ENCODE results near the gene STK24. TPM values are rescaled to one million over a fixed set of nuclear protein-coding genes. Genes with fewer than 3 reads are reported as not detected.

Gene STK24
- total and polyA plus RNA-seq, 7 donors, result 27.2 to 58.1 (median 34.3) TPM

GRCh38 chr13:98470920-98471319 is 106.0 kb downstream of the STK24 start:
- Histone ChIP-seq H3K9me3 (no peaks in the 10 kb centered on the region), H3K27me3 (ENCODE audit: insufficient read depth in 3 of 3, low read length in 2 of 3) (no peaks in the 10 kb centered on the region), H3K27ac (no peak overlapping the region), H3K4me3 (no peak overlapping the region), H3K4me1 (peaks cover 11% of the 10 kb centered on the region), H3K36me3 (ENCODE audit: insufficient read depth in 1 of 2, low read depth in 1 of 2) (peaks cover 0 to 37% of the 10 kb centered on the region in 2 donors)
- intact Hi-C loops (cut with DNase I), result no loop called here
- no peak for ATAC-seq
- DNase-seq, result no peak
- 76 to 79% (median 79%) methylated on average over 6 of the region's 6 CpGs for WGBS, 3 donors
- no peak for TF ChIP-seq CTCF (IDR thresholded peaks at IDR 0.05)

GRCh38 chr13:98468929-98469328 is 108.0 kb downstream of the STK24 start:
- DNase-seq, result no peak
- WGBS, 3 donors, result 83 to 87% (median 83%) methylated on average over 20 of the region's 20 CpGs
- Histone ChIP-seq H3K4me3 (no peak overlapping the region), H3K4me1 (peaks cover 11% of the 10 kb centered on the region), H3K27me3 (ENCODE audit: insufficient read depth in 3 of 3, low read length in 2 of 3) (no peaks in the 10 kb centered on the region), H3K9me3 (no peaks in the 10 kb centered on the region), H3K27ac (no peak overlapping the region), H3K36me3 (ENCODE audit: insufficient read depth in 1 of 2, low read depth in 1 of 2) (peaks cover 0 to 38% of the 10 kb centered on the region in 2 donors)
- intact Hi-C loops (cut with DNase I), result loop anchor here in 1 of 2 donors (5.0 kb wide), 1 partner anchor 183 kb away; no protein-coding TSS in a partner anchor
- no peak for ATAC-seq
- TF ChIP-seq CTCF (IDR thresholded peaks at IDR 0.05), result no peak

GRCh38 chr13:98468361-98468760 is 108.5 kb downstream of the STK24 start:
- DNase-seq (no peak), ATAC-seq (peak; percentile 34 to 68 (median 60))
- Histone ChIP-seq H3K9me3 (no peaks in the 10 kb centered on the region), H3K4me1 (peaks cover 14% of the 10 kb centered on the region), H3K27ac (no peak overlapping the region), H3K36me3 (ENCODE audit: insufficient read depth in 1 of 2, low read depth in 1 of 2) (peaks cover 0 to 40% of the 10 kb centered on the region in 2 donors), H3K4me3 (no peak overlapping the region), H3K27me3 (ENCODE audit: insufficient read depth in 3 of 3, low read length in 2 of 3) (no peaks in the 10 kb centered on the region)
- 23 to 35% (median 25%) methylated on average over 3 of the region's 3 CpGs for WGBS, 3 donors
- intact Hi-C loops (cut with DNase I), result loop anchor here in 1 of 2 donors (5.0 kb wide), 1 partner anchor 184 kb away; no protein-coding TSS in a partner anchor
- TF ChIP-seq CTCF (IDR thresholded peaks at IDR 0.05), result peak; percentile 13

GRCh38 chr13:98467263-98467985 is 109.5 kb downstream of the STK24 start:
- H3K9me3 ChIP-seq, result no peaks in the 10 kb centered on the region
- DNase-seq (no peak), ATAC-seq (peak; percentile 82 to 94 (median 94))
- H3K27me3 ChIP-seq (ENCODE audit: insufficient read depth in 3 of 3, low read length in 2 of 3), result no peaks in the 10 kb centered on the region
- peaks cover 21% of the 10 kb centered on the region for H3K4me1 ChIP-seq
- H3K27ac ChIP-seq, result peak overlapping the region; percentile 26
- intact Hi-C loops (cut with DNase I), result loop anchor here in 1 of 2 donors (5.0 kb wide), 1 partner anchor 185 kb away; no protein-coding TSS in a partner anchor
- TF ChIP-seq CTCF (IDR thresholded peaks at IDR 0.05), result no peak
- WGBS, 3 donors, result 48 to 63% (median 54%) methylated on average over 13 of the region's 13 CpGs
- H3K4me3 ChIP-seq, result no peak overlapping the region
- peaks cover 0 to 49% of the 10 kb centered on the region in 2 donors for H3K36me3 ChIP-seq (ENCODE audit: insufficient read depth in 1 of 2, low read depth in 1 of 2)
